DLD1 (cell line): ENCODE results near the gene ARGLU1.

Source experiments
- in situ Hi-C: cut with HindIII; loops from 2 replicates; pipeline ENCODE4 v1.10.0; 2017; ENCODE audit warnings: low sequenced_read_pairs

Gene ARGLU1

GRCh38 chr13:106587787-106588186, 19.9 kb upstream of the ARGLU1 start:
- in situ Hi-C loops: no loop called here

DNA sequence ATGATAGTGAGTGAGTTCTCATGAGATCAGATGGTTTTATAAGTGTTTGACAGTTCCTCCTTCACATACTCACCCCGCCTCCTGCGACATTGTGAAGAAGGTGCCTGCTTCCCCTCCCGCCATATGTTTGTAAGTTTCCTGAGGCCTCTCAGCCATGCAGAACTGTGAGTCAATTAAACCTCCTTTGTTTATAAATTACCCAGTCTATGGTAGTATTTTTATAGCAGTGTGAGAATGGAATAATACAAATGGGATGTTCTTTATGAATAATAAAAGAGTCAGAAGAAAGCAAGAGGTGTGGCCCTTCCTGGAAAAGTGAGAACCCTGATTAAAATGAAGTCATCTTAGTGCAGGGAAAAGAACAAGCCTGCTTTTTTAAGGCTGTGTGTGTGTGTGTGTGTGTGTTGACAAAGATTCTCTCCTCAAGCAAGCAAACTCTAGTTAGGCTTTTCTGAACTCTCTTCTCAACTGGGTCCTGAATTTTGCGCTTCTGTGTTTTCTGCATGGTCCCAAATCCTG, 18.8 kb upstream of the ARGLU1 start:
- in situ Hi-C loops: no loop called here

DNA sequence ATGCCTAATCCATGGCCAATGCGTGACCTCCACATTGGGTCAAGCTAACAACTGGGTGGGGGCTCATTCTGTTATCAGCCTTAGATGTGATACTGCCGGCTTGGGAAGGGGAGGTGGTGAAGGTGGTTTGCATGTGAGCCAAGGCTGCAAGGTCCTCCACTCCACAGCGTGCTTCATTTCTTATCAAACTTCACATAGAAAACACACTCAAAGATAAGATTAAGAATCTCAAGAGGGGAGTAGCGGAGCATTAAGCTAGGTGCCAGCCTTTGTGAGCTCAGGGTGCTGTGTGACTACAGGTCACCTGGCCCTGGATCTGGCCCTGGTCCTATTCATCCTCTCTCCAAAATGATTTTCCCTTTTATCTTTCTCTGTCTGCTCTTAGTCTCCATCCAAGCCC, 13.3 kb upstream of the ARGLU1 start:
- in situ Hi-C loops: no loop called here

DNA sequence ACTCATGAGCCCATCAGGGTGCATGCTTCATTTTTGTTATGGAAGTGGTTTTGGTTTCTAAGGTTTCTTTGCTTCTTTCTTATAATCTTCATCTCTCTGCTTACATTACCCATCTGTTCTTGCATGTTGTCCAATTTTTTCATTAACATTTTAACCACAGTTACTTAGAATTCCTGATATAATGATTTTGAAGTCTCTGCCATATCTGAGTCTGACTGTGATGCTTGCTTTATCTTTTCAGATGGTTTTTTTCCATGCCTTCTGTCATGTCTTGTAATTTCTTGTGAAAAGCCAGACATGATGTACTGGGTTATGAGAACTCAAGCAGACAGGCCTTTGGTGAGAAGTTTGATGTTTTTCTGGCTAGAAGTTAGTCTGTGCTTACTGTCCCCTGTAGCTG, 8.0 kb upstream of the ARGLU1 start:
- in situ Hi-C loops: loop anchor here (10.0 kb wide), 1 partner anchor 409 kb away; no protein-coding TSS in a partner anchor

DNA sequence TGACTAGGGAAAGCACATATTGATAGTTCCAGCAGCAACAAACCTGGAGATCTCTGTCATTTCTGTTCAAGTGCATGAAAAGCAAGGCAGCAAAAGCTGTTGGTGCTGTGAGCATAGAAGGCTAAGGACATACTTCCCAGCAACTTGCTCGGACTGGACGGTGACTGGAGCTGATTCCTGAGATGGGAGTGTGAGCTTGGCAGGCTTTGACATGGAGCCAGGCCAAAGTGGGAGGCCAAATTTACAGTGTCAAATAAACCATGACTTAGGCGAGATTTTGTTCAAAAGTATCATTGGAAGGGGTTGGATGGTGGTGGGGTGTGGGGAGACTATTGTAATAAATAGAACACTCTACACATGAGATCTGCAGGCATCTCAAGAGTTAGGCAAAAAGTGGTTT, 5.9 kb upstream of the ARGLU1 start:
- in situ Hi-C loops: loop anchor here (10.0 kb wide), 1 partner anchor 411 kb away; no protein-coding TSS in a partner anchor

DNA sequence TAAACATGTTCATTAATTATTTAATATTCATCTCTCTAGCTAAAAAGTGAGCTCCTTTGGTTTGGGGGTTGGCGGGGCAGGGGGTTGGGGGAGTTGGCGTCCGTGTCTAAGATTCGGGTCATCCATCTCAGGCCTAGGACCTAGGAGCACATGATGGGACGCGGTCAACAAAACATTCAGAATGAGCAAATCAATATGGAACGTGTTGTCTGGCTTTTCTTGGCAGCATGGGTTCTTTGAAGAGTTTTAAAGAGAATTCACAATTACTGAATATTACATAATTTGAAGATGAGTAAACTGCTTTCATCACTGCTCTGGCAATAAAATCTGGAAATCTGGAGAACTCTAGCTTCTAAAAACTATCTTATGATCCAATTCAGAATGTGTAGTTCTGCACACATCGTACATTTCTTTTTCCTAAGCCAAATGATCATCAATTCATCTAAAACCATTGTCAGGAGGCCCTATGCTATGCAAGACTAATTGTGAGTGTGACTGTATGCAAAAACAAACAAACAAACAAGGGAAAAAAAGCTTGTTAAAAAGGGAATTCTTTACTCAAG, 5.4 kb upstream of the ARGLU1 start:
- in situ Hi-C loops: loop anchor here (10.0 kb wide), 1 partner anchor 411 kb away; no protein-coding TSS in a partner anchor

- in situ Hi-C loops: loop anchor here (10.0 kb wide), 1 partner anchor 414 kb away; no protein-coding TSS in a partner anchor
Measured at GRCh38 chr13:106570299-106570852, 2.4 kb upstream of the ARGLU1 start.

GRCh38 chr13:106569233-106570095, 1.5 kb upstream of the ARGLU1 start:
- in situ Hi-C loops: loop anchor here (10.0 kb wide), 1 partner anchor 415 kb away; no protein-coding TSS in a partner anchor

GRCh38 chr13:106568299-106569003, 514 bp upstream of the ARGLU1 start:
- in situ Hi-C loops: no loop called here

- in situ Hi-C loops: no loop called here
Measured at GRCh38 chr13:106566641-106567473, 1.1 kb downstream of the ARGLU1 start.

- in situ Hi-C loops: no loop called here
Measured at GRCh38 chr13:106565127-106565775, 2.7 kb downstream of the ARGLU1 start.

GRCh38 chr13:106562301-106562700, 5.6 kb downstream of the ARGLU1 start:
- in situ Hi-C loops: no loop called here

- in situ Hi-C loops: no loop called here
Measured at GRCh38 chr13:106561551-106562170, 6.3 kb downstream of the ARGLU1 start.

- in situ Hi-C loops: no loop called here
Measured at GRCh38 chr13:106560821-106561220, 7.1 kb downstream of the ARGLU1 start.

- in situ Hi-C loops: no loop called here
Measured at GRCh38 chr13:106558527-106558926, 9.4 kb downstream of the ARGLU1 start.

GRCh38 chr13:106555631-106556328, 12.2 kb downstream of the ARGLU1 start:
- in situ Hi-C loops: no loop called here

- in situ Hi-C loops: no loop called here
Measured at GRCh38 chr13:106551751-106552150, 16.2 kb downstream of the ARGLU1 start.

- in situ Hi-C loops: no loop called here
Measured at GRCh38 chr13:106551350-106551749, 16.6 kb downstream of the ARGLU1 start.
